CD4-positive, CD25-positive, alpha-beta regulatory T cell (primary cell): ENCODE measurements around the gene SMURF1. TPM values are rescaled to one million over a fixed set of nuclear protein-coding genes. Genes with fewer than 3 reads are reported as not detected.
"Not testable (repeated sequence)": the region's sequence is repeated elsewhere in the genome, so short reads cannot be mapped to it uniquely, and the experiment has no call there.

Source experiments
- ATAC-seq, 2 donors: fragments of 150-1000 bp; cut with Tn5 transposase; one replicate each; pipeline ENCODE4 v1.10.0; 2021; ENCODE audit warnings: low read depth in 2 of 2, moderate number of reproducible peaks in 2 of 2, moderate library complexity in 1 of 2
- DNase-seq, 3 donors: peaks; one replicate each; pipeline versions ENCODE4 v3.0.0 to v3.0.0-alpha.2; 2012 to 2022; ENCODE audit warnings: mixed read lengths in 1 of 3
- H3K27ac ChIP-seq: one replicate; pipeline ENCODE4 v1.7.0; 2013; ENCODE audit warnings: mild to moderate bottlenecking, low read length; ENCODE audit not compliant: insufficient read depth, poor library complexity, severe bottlenecking
- H3K27me3 ChIP-seq: one replicate; pipeline ENCODE4 v1.7.0; 2013; ENCODE audit warnings: low read length; ENCODE audit not compliant: control insufficient read depth, insufficient read depth
- H3K36me3 ChIP-seq: one replicate; pipeline ENCODE4 v1.7.0; 2013; ENCODE audit warnings: mild to moderate bottlenecking, low read length, moderate library complexity; ENCODE audit not compliant: control insufficient read depth, insufficient read depth
- H3K4me1 ChIP-seq: 2 replicates; pipeline ENCODE4 v1.7.0; 2013; ENCODE audit warnings: mild to moderate bottlenecking, low read length; ENCODE audit not compliant: insufficient read depth, control insufficient read depth, poor library complexity, severe bottlenecking
- H3K4me3 ChIP-seq: one replicate; pipeline ENCODE4 v1.7.0; 2013; ENCODE audit warnings: low read depth, mild to moderate bottlenecking, low read length, moderate library complexity
- H3K9me3 ChIP-seq, 2 experiments: 1 replicate in 1 of 2; 2 replicates in 1 of 2; pipeline ENCODE4 v1.7.0; 2013; ENCODE audit warnings: low read length in 2 of 2, mild to moderate bottlenecking in 1 of 2, moderate library complexity in 1 of 2; ENCODE audit not compliant: control insufficient read depth in 2 of 2
- H3K27ac Mint-ChIP-seq, 3 donors: one replicate each; pipeline ENCODE4 v1.8.0; 2020 to 2022; ENCODE audit warnings: mild to moderate bottlenecking in 3 of 3, mixed read lengths in 3 of 3, moderate library complexity in 2 of 3
- H3K27me3 Mint-ChIP-seq: one replicate; pipeline ENCODE4 v1.8.0; 2022; ENCODE audit warnings: mild to moderate bottlenecking, mixed read lengths
- H3K36me3 Mint-ChIP-seq: one replicate; pipeline ENCODE4 v1.8.0; 2020; ENCODE audit warnings: mixed read lengths
- H3K4me1 Mint-ChIP-seq, 4 donors: one replicate each; pipeline ENCODE4 v1.8.0; 2020 to 2022; ENCODE audit warnings: mixed read lengths in 4 of 4, mild to moderate bottlenecking in 1 of 4
- H3K4me3 Mint-ChIP-seq, 4 donors: one replicate each; pipeline ENCODE4 v1.8.0; 2020 to 2022; ENCODE audit warnings: mild to moderate bottlenecking in 4 of 4, mixed read lengths in 4 of 4, moderate library complexity in 3 of 4
- H3K9me3 Mint-ChIP-seq, 7 donors: one replicate each; pipeline ENCODE4 v1.8.0; 2020 to 2022; ENCODE audit warnings: mixed read lengths in 7 of 7, mild to moderate bottlenecking in 3 of 7, moderate library complexity in 2 of 7
- polyA plus RNA-seq, 4 donors: library from polyadenylated mRNA; unstranded; fragments of 300-500 nt; fragmentation: Illumina TruSeq; gene quantifications; one replicate each; pipeline ENCODE4 v1.2.3, GENCODE V29; 2021
- total RNA-seq: library from RNA; stranded (reverse); gene quantifications from one replicate; pipeline ENCODE4 v1.2.3, GENCODE V29; 2022

The SMURF1 gene
- total and polyA plus RNA-seq, 5 donors from 2014 or later, result 1.3 to 35.3 (median 1.7) TPM

GRCh38 chr7:99177165-99177564, 33.3 kb upstream of the SMURF1 start:
- Mint-ChIP-seq H3K4me1 (no peaks in the 10 kb centered on the region), H3K27me3 (peaks cover 8% of the 10 kb centered on the region), H3K27ac (no peak overlapping the region), H3K9me3 (no peaks in the 10 kb centered on the region), H3K4me3 (no peak overlapping the region), H3K36me3 (no peaks in the 10 kb centered on the region)
- H3K27ac ChIP-seq, result no peak overlapping the region
- ATAC-seq (no peak), DNase-seq (no peak)
- no peaks in the 10 kb centered on the region for H3K4me1 ChIP-seq
- no peak overlapping the region for H3K4me3 ChIP-seq
- H3K36me3 ChIP-seq, result no peaks in the 10 kb centered on the region
- H3K9me3 ChIP-seq, result no peaks in the 10 kb centered on the region
- peaks cover 2% of the 10 kb centered on the region for H3K27me3 ChIP-seq

DNA sequence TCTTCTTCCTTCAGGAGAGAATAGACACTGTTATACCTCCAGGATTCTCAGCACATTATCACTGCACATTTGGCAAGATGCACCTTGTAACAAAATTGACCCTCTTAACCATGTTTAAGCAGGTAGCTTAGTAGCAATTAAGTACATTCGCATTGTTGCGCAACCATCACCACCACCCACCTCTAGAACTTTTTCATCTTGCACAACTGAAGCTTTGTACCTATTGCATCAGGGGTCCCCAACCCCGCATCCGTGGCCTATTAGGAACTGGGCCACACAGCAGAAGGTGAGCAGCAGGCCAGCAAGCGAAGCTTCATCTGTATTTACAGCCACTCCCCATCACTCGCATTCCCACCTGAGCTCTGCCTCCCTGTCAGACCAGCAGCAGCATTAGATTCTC, 29.9 kb upstream of the SMURF1 start:
- Mint-ChIP-seq H3K36me3 (no peaks in the 10 kb centered on the region), H3K27me3 (peaks cover 18% of the 10 kb centered on the region), H3K27ac (no peak overlapping the region), H3K9me3 (no peaks in the 10 kb centered on the region), H3K4me1 (no peaks in the 10 kb centered on the region), H3K4me3 (no peak overlapping the region)
- H3K4me3 ChIP-seq, result no peak overlapping the region
- no peaks in the 10 kb centered on the region for H3K27me3 ChIP-seq
- no peak for ATAC-seq
- DNase-seq, result no peak
- H3K4me1 ChIP-seq, result no peaks in the 10 kb centered on the region
- H3K9me3 ChIP-seq, result no peaks in the 10 kb centered on the region
- H3K36me3 ChIP-seq, result no peaks in the 10 kb centered on the region
- no peak overlapping the region for H3K27ac ChIP-seq

GRCh38 chr7:99171731-99172130, 27.8 kb upstream of the SMURF1 start:
- H3K27me3 Mint-ChIP-seq, result peaks cover 27% of the 10 kb centered on the region
- no peaks in the 10 kb centered on the region for H3K4me1 Mint-ChIP-seq
- H3K4me3 Mint-ChIP-seq, result no peak overlapping the region
- Histone ChIP-seq H3K4me1 (no peaks in the 10 kb centered on the region), H3K9me3 (peaks cover 0 to 2% of the 10 kb centered on the region in 2 experiments), H3K4me3 (no peak overlapping the region), H3K27ac (no peak overlapping the region), H3K36me3 (no peaks in the 10 kb centered on the region), H3K27me3 (no peaks in the 10 kb centered on the region)
- peaks cover 0 to 2% (median 0%) of the 10 kb centered on the region in 7 donors for H3K9me3 Mint-ChIP-seq
- H3K36me3 Mint-ChIP-seq, result no peaks in the 10 kb centered on the region
- no peak overlapping the region for H3K27ac Mint-ChIP-seq
- ATAC-seq (no peak), DNase-seq (no peak)

- DNase-seq (no peak), ATAC-seq (no peak)
- no peaks in the 10 kb centered on the region for H3K36me3 Mint-ChIP-seq
- H3K27me3 ChIP-seq, result no peaks in the 10 kb centered on the region
- H3K27me3 Mint-ChIP-seq, result peaks cover 27% of the 10 kb centered on the region
- H3K4me1 Mint-ChIP-seq, result no peaks in the 10 kb centered on the region
- peaks cover 0 to 2% (median 0%) of the 10 kb centered on the region in 7 donors for H3K9me3 Mint-ChIP-seq
- no peak overlapping the region for H3K4me3 Mint-ChIP-seq
- H3K27ac Mint-ChIP-seq, result no peak overlapping the region
- peaks cover 0 to 2% of the 10 kb centered on the region in 2 experiments for H3K9me3 ChIP-seq
- H3K4me1 ChIP-seq, result no peaks in the 10 kb centered on the region
- no peak overlapping the region for H3K27ac ChIP-seq
- H3K36me3 ChIP-seq, result no peaks in the 10 kb centered on the region
- H3K4me3 ChIP-seq, result no peak overlapping the region
These were observed 26.8 kb upstream of the SMURF1 start for GRCh38 chr7:99170730-99171074.

- no peaks in the 10 kb centered on the region for H3K4me1 ChIP-seq
- DNase-seq, result no peak
- Mint-ChIP-seq H3K4me3 (no peak overlapping the region), H3K4me1 (no peaks in the 10 kb centered on the region), H3K27me3 (peaks cover 27% of the 10 kb centered on the region), H3K27ac (no peak overlapping the region), H3K36me3 (no peaks in the 10 kb centered on the region), H3K9me3 (peaks cover 0 to 2% (median 0%) of the 10 kb centered on the region in 7 donors)
- no peaks in the 10 kb centered on the region for H3K27me3 ChIP-seq
- no peak overlapping the region for H3K4me3 ChIP-seq
- no peaks in the 10 kb centered on the region for H3K36me3 ChIP-seq
- no peak for ATAC-seq
- H3K9me3 ChIP-seq, result peaks cover 0 to 2% of the 10 kb centered on the region in 2 experiments
- H3K27ac ChIP-seq, result no peak overlapping the region
These were observed 26.3 kb upstream of the SMURF1 start for GRCh38 chr7:99170065-99170729.

GRCh38 chr7:99167072-99167471, 23.2 kb upstream of the SMURF1 start:
- no peaks in the 10 kb centered on the region for H3K4me1 ChIP-seq
- no peaks in the 10 kb centered on the region for H3K36me3 ChIP-seq
- no peak for ATAC-seq
- Mint-ChIP-seq H3K4me1 (peaks cover 0 to 2% (median 0%) of the 10 kb centered on the region in 4 donors), H3K4me3 (no peak overlapping the region), H3K27me3 (peaks cover 18% of the 10 kb centered on the region), H3K36me3 (no peaks in the 10 kb centered on the region), H3K27ac (peak overlapping the region in 1 of 3 donors; percentile 71), H3K9me3 (peaks cover 0 to 2% (median 0%) of the 10 kb centered on the region in 7 donors)
- H3K9me3 ChIP-seq, result peaks cover 0 to 2% of the 10 kb centered on the region in 2 experiments
- no peak overlapping the region for H3K27ac ChIP-seq
- no peak overlapping the region for H3K4me3 ChIP-seq
- DNase-seq, result no peak
- H3K27me3 ChIP-seq, result no peaks in the 10 kb centered on the region

GRCh38 chr7:99165816-99166215, 21.9 kb upstream of the SMURF1 start:
- H3K27ac Mint-ChIP-seq, result no peak overlapping the region
- Histone ChIP-seq H3K4me1 (no peaks in the 10 kb centered on the region), H3K9me3 (peaks cover 0 to 2% of the 10 kb centered on the region in 2 experiments), H3K36me3 (no peaks in the 10 kb centered on the region), H3K4me3 (no peak overlapping the region), H3K27ac (no peak overlapping the region), H3K27me3 (no peaks in the 10 kb centered on the region)
- no peak for ATAC-seq
- H3K27me3 Mint-ChIP-seq, result peaks cover 16% of the 10 kb centered on the region
- H3K36me3 Mint-ChIP-seq, result no peaks in the 10 kb centered on the region
- no peak overlapping the region for H3K4me3 Mint-ChIP-seq
- DNase-seq, result no peak
- H3K9me3 Mint-ChIP-seq, result peaks cover 0 to 2% (median 0%) of the 10 kb centered on the region in 7 donors
- peaks cover 0 to 2% (median 0%) of the 10 kb centered on the region in 4 donors for H3K4me1 Mint-ChIP-seq

DNA sequence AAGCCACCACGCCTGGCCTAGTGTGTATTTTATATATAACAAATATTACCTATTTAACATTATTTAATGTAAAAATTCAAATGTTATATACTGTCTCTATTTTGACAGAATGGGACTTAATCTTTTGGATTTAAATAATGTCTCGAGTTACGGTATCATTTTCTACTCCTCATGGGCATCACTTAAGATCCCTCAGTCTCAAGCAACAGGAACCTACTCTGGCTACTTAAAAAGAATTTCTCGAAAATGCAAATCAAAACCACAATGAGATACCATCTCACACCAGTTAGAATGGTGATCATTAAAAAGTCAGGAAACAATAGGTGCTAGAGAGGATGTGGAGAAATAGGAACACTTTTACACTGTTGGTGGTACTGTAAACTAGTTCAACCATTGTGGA, 19.8 kb upstream of the SMURF1 start:
- H3K4me3 ChIP-seq, H3K9me3 ChIP-seq, ATAC-seq, H3K36me3 ChIP-seq, H3K4me1 Mint-ChIP-seq, DNase-seq, H3K4me1 ChIP-seq, H3K27ac ChIP-seq, H3K27ac Mint-ChIP-seq, H3K9me3 Mint-ChIP-seq, H3K4me3 Mint-ChIP-seq, H3K27me3 Mint-ChIP-seq, H3K27me3 ChIP-seq, H3K36me3 Mint-ChIP-seq: not testable (repeated sequence)
